Measurements from ENCODE around the gene GRIK4.

DNA sequence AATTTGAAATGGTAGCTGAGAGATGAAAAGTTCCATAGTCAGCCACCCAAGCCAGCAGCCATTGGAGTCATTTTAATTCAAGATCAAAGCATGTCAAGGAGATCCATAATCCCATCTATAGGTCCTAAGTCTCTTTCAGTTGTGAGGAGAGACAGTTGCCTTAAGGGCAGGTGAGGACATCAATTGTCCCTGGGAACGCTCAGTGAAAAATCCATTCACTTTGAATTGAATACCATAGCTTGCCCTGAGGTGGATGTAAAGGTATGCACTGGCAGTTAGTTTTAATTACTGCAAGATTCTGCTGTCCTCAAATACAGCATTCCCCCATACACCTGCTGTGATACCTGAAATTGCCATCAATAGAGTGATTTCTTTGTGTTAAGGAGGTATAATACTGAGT, 487.0 kb downstream of the GRIK4 start:
- TF ChIP-seq, protein P1, sequence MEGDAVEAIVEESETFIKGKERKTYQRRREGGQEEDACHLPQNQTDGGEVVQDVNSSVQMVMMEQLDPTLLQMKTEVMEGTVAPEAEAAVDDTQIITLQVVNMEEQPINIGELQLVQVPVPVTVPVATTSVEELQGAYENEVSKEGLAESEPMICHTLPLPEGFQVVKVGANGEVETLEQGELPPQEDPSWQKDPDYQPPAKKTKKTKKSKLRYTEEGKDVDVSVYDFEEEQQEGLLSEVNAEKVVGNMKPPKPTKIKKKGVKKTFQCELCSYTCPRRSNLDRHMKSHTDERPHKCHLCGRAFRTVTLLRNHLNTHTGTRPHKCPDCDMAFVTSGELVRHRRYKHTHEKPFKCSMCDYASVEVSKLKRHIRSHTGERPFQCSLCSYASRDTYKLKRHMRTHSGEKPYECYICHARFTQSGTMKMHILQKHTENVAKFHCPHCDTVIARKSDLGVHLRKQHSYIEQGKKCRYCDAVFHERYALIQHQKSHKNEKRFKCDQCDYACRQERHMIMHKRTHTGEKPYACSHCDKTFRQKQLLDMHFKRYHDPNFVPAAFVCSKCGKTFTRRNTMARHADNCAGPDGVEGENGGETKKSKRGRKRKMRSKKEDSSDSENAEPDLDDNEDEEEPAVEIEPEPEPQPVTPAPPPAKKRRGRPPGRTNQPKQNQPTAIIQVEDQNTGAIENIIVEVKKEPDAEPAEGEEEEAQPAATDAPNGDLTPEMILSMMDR (IDR thresholded peaks at IDR 0.05) = no peak
- TF ChIP-seq EZH2 (IDR thresholded peaks at IDR 0.05; ENCODE audit: borderline replicate concordance, insufficient read depth, low read depth, low read length, poor library complexity, severe bottlenecking) = no peak
